COLO668 (cell line): ENCODE measurements around the gene TJAP1.
"Not testable (repeated sequence)": the region's sequence is repeated elsewhere in the genome, so short reads cannot be mapped to it uniquely, and the experiment has no call there.

ENCODE experiments used
- DNase-seq: peaks from one replicate; lab custom pipeline; 2025; ENCODE audit not compliant: unreplicated experiment; lab: John Stamatoyannopoulos, UW

TJAP1 gene

GRCh38 chr6:43523284-43523683 lies 45.9 kb downstream of the TJAP1 start:
- DNase-seq, result no peak

GRCh38 chr6:43524483-43524961 lies 47.2 kb downstream of the TJAP1 start:
- DNase-seq, result no peak

- no peak for DNase-seq
These were observed 54.8 kb downstream of the TJAP1 start for GRCh38 chr6:43532201-43532600.

DNA sequence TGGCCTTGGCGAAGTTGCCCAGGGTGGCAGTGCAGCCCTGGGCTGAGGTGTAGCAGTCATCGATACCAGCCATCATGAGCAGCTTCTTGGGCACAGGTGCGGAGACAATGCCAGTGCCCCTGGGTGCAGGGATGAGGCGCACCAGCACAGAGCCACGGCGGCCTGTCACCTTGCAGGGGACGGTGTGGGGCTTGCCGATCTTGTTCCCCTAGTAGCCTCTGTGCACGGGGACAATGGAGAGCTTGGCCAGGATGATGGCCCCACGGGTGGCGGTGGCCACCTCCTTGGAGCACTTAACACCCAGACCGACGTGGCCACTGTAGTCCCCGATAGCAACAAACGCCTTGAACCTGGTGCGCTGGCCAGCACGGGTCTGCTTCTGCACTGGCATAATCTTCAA lies 61.6 kb downstream of the TJAP1 start:
- DNase-seq, result not testable (repeated sequence)

DNA sequence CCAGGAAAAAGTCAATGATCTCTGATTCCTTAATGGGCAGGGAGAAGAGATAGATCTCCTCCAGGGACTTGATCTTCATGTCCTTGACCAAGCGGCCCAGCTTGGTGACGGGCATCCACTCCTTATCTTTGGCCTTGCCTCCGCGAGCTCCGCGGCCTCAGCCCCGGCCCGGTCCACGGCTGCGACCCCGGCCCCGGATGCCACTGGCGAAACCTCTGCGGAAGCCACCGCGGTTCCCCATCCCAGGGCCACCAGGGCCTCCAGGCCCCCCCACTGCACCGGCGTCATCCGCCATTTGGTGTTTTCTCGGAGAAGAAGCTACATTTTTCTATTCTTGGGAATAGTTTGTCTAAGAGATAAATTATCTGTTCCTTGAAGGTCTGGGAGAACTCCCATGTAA lies 62.0 kb downstream of the TJAP1 start:
- not testable (repeated sequence) for DNase-seq

GRCh38 chr6:43540507-43540906 lies 63.1 kb downstream of the TJAP1 start:
- no peak for DNase-seq

GRCh38 chr6:43541774-43542471 lies 64.6 kb downstream of the TJAP1 start:
- no peak for DNase-seq

DNA sequence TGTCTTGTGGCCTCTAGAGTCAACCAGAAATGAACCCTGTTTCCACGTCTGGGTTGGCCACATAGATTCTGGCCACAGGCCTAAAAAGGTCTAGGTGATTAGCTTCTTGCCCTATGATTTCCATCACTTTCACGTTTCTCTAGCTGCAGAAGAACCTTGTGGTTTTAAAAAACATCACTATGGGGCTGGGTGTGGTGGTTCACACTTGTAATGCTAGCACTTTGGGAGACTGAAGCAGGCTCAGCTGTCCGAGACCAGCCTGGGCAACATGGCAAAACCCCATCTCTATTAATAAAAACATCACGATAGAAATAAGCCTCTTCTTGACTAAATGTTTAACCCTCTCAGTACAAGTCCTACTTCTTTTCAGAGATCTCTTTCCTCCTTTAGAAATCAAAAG lies 67.1 kb downstream of the TJAP1 start:
- no peak for DNase-seq

DNA sequence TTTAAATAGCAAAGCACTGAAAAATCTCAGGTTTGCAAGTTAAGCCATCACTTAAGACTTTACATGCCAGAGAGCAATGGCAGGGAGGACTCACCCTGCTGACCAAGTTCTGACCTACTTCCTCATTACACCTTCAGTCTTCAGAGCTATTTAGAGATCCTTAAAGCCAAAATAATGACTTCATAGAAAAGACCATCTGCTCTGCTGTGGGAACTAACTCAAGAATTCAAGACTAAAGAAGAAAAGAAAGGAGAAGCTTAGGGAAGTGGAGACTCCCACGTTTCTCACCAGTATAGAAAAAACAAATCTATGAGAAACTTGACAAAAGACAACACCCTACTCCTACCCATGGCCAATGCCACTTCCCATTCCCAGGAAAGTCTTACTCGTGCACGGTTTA lies 69.9 kb downstream of the TJAP1 start:
- DNase-seq, result no peak
